Kidney (tissue), 22 donors: ENCODE data around the gene IFNA1. TPM values are rescaled to one million over a fixed set of nuclear protein-coding genes. Genes with fewer than 3 reads are reported as not detected.

Experiments used
- DNase-seq, 5 donors: peaks; one replicate each; pipeline ENCODE4 v3.0.0-alpha.2; 2013 to 2020
- FAIRE-seq: peaks from 2 replicates; lab custom pipeline; 2012; peaks lifted over from hg19 to GRCh38; lab: Jason Lieb, UNC
- H3K27ac ChIP-seq, 2 donors: one replicate each; pipeline ENCODE4 v1.7.0; 2013; ENCODE audit warnings: low read depth in 2 of 2, low read length in 2 of 2, inconsistent platforms in 1 of 2
- H3K27me3 ChIP-seq: one replicate; pipeline ENCODE4 v1.7.1; 2013; ENCODE audit warnings: low read length, inconsistent platforms; ENCODE audit not compliant: control insufficient read depth, insufficient read depth
- H3K36me3 ChIP-seq, 3 donors: one replicate each; pipeline versions ENCODE4 v1.7.0 to v1.7.1; 2013; ENCODE audit warnings: low read length in 3 of 3, control low read depth in 1 of 3, inconsistent platforms in 1 of 3; ENCODE audit not compliant: insufficient read depth in 3 of 3, control insufficient read depth in 2 of 3
- H3K4me1 ChIP-seq, 3 donors: one replicate each; pipeline versions ENCODE4 v1.7.0 to v1.7.1; 2013; ENCODE audit warnings: low read length in 3 of 3, inconsistent platforms in 1 of 3, low read depth in 1 of 3; ENCODE audit not compliant: control insufficient read depth in 2 of 3, insufficient read depth in 2 of 3
- H3K4me3 ChIP-seq, 3 donors: one replicate each; pipeline versions ENCODE4 v1.7.0 to v1.8.1; 2013; ENCODE audit warnings: low read length in 3 of 3, control low read depth in 1 of 3, inconsistent platforms in 1 of 3
- H3K9ac ChIP-seq, 3 donors: one replicate each; pipeline versions ENCODE4 v1.7.0 to v1.7.1; 2013; ENCODE audit warnings: low read length in 3 of 3, control low read depth in 1 of 3, inconsistent platforms in 1 of 3
- H3K9me3 ChIP-seq, 3 donors: one replicate each; pipeline versions ENCODE4 v1.7.0 to v1.7.1; 2013; ENCODE audit warnings: low read length in 3 of 3, control low read depth in 1 of 3, inconsistent platforms in 1 of 3; ENCODE audit not compliant: control insufficient read depth in 2 of 3, insufficient read depth in 1 of 3
- CTCF ChIP-seq: IDR thresholded peaks from 3 replicates; pipeline ENCODE4 v1.5.1; 2012; ENCODE audit warnings: mild to moderate bottlenecking, moderate library complexity, borderline replicate concordance; ENCODE audit not compliant: insufficient read depth; ENCODE audit errors: extremely low read depth
- intact Hi-C: fragments of 100-400 bp; cut with DNase I; formaldehyde crosslinking; loops from one replicate; pipeline ENCODE4 v1.11.1; 2022
- long read RNA-seq, 10 donors: library from polyadenylated mRNA in 1 of 10; unstranded in 1 of 10; transcript quantifications; one replicate each; pipeline ENCODE4 v2.0.0 and lab custom pipeline, GENCODE V29; 2021 to 2026
- polyA plus RNA-seq: library from polyadenylated mRNA; stranded (reverse); fragments of 350-450 nt; fragmentation: Illumina TruSeq; extraction: RNeasy Lipid Tissue Mini Kit (QIAGEN cat#74804); gene quantifications from one replicate; pipeline ENCODE4 v1.2.3, GENCODE V29; 2014; ENCODE audit warnings: low read depth, low replicate concordance; ENCODE audit not compliant: insufficient read depth
- total RNA-seq: library from RNA; stranded (reverse); fragmentation: NEBNext Ultra II Directional; extraction: Animal tissue kit (Norgen Biotek cat#: 25700); gene quantifications from one replicate; pipeline ENCODE4 v1.2.1, GENCODE V29; 2021
- donor health status: control.
- donor health status: control.
- donor health status: control.
- donor health status: control.
- donor health status: control.
- donor health status: DM: yes; HTN: yes; CAD: no.
- donor health status: Normal renal cell carcinoma (clear cell type).

Gene IFNA1
- not detected for total RNA-seq
- polyA plus RNA-seq: not detected
- long read RNA-seq, donor 1: 0 reads
- long read RNA-seq, donor 2: 0 reads
- long read RNA-seq, donor 3: 0 reads
- long read RNA-seq, donor 4: 0 reads
- long read RNA-seq, donor 5: 0 reads
- long read RNA-seq, donor 6: 0 reads
- long read RNA-seq, donor 7: 0 reads
- long read RNA-seq, donor 8: 0 reads
- long read RNA-seq, donor 9: 0 reads
- long read RNA-seq, donor 10: 0 reads

GRCh38 chr9:21440139-21440538 lies at the start of gene IFNA1:
IFNA1 (plus strand) TSS chr9:21440439; CDS start chr9:21440508, 69 bp downstream.
- H3K4me3 ChIP-seq: no peak within 1 kb of the TSS
- H3K36me3 ChIP-seq: no peaks in the 10 kb centered on the region
- no peak for TF ChIP-seq CTCF
- no peaks in the 10 kb centered on the region for H3K9me3 ChIP-seq
- intact Hi-C loops: no loop called here
- no peaks in the 10 kb centered on the region for H3K27me3 ChIP-seq
- DNase-seq: no peak
- H3K4me1 ChIP-seq: no peaks in the 10 kb centered on the region
- H3K9ac ChIP-seq: no peak within 1 kb of the TSS
- FAIRE-seq: no peak
- no peak within 1 kb of the TSS for H3K27ac ChIP-seq

GRCh38 chr9:21392270-21392669 lies 48.0 kb upstream of the IFNA1 start:
- H3K9ac ChIP-seq: no peak overlapping the region
- intact Hi-C loops: no loop called here
- no peak overlapping the region for H3K4me3 ChIP-seq
- TF ChIP-seq CTCF: no peak
- no peaks in the 10 kb centered on the region for H3K36me3 ChIP-seq
- no peaks in the 10 kb centered on the region for H3K9me3 ChIP-seq
- no peak for FAIRE-seq
- DNase-seq: peak in 2 of 5 donors; percentile 16 to 26
- H3K27me3 ChIP-seq: no peaks in the 10 kb centered on the region
- H3K4me1 ChIP-seq: peaks cover 0 to 2% (median 0%) of the 10 kb centered on the region in 3 donors
- no peak overlapping the region for H3K27ac ChIP-seq

DNA sequence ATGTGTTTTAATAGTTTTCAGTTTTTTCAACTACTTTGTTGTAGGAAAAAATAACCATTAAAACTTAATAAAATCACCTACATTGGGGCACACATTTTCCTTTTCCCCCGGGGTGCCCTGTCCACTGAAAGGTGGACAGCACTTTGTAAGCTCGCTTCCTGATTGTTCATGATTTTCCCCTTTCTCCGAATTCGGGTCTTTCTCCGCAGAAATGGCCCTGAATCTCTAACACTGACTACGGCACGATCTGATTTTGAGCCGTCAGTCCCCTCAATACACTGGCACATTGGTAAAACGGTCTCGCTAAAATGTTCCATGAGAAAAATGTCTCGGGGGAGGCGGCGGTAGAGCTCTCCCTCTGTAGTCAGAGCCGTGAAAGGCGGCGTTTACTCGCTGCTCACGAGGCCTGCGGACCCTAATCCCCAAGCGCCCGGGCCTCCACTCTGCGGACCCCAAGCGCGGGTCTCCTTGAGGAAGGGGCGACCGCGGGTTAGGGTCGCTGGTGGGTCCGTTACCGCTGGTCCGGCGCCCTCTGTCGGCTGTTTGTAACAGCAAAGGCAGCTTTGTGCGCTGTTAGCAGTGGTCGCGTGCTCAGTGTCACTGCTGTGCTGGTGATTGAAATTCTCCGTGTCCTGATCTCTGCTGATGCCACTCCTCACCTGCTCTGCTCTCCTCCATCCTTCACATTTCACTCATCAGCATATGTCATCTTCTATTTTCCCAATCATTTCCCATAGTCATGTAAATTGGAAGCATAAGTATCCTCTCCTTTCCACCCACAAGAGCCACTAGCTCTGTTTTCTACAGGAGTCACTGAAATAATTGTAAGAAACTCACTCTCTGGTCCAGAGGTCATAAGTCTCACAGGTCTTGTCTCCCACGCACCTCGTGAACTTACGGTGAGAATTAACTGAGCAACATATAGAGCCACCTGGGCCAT lies 44.2 kb upstream of the IFNA1 start:
- H3K4me3 ChIP-seq: peak overlapping the region in 2 of 3 donors; percentile 58 to 64
- intact Hi-C loops: no loop called here
- H3K27ac ChIP-seq: no peak overlapping the region
- no peaks in the 10 kb centered on the region for H3K9me3 ChIP-seq
- no peak overlapping the region for H3K9ac ChIP-seq
- no peaks in the 10 kb centered on the region for H3K36me3 ChIP-seq
- DNase-seq (peak; percentile 62 to 76 (median 69)), FAIRE-seq (no peak)
- peaks cover 0 to 2% (median 0%) of the 10 kb centered on the region in 3 donors for H3K4me1 ChIP-seq
- H3K27me3 ChIP-seq: no peaks in the 10 kb centered on the region
- peak; percentile 63 for TF ChIP-seq CTCF
